Spleen (tissue), 7 donors: ENCODE results near the gene MTHFR.

Experiments used
- CTCF ChIP-seq, 11 experiments: fragments of 200-600 bp in 7 of 11; fragments of 450-650 bp in 4 of 11; sonication (generic) in 4 of 11; IDR thresholded peaks in 8 of 11; conservative IDR thresholded peaks in 3 of 11; 1 replicate in 7 of 11; 2 replicates in 4 of 11; pipeline versions ENCODE4 v1.4.0 to v1.8.0; 2016 to 2021; ENCODE audit warnings: antibody characterized with exemption in 11 of 11, inconsistent platforms in 4 of 11, mild to moderate bottlenecking in 1 of 11
- POLR2A ChIP-seq, 3 donors: fragments of 450-650 bp; IDR thresholded peaks; one replicate each; pipeline ENCODE4 v1.5.1; 2017; ENCODE audit warnings: antibody characterized with exemption in 3 of 3, mild to moderate bottlenecking in 1 of 3
- donor health status: DM: no; HTN: no; CAD: no; lungs with moderate emphysema.
- donor health status: DM: no; HTN: no; CAD: no.
- donor health status: DM: no; HTN: no; CAD: no.

- TF ChIP-seq CTCF (IDR thresholded peaks at IDR 0.05 in 8 of 11, conservative IDR thresholded peaks at IDR 0.05 in 3 of 11) (no peak), POLR2A (IDR thresholded peaks at IDR 0.05) (no peak)
These were observed 57.2 kb downstream of the MTHFR start for GRCh38 chr1:11748294-11749202.
